Tibial nerve (tissue), 4 donors: ENCODE measurements around the gene STIL.

Experiments used
- EP300 ChIP-seq, 2 donors: sonication (generic); formaldehyde crosslinking; IDR thresholded peaks; one replicate each; pipeline ENCODE4 v1.6.1; 2017; ENCODE audit warnings: antibody characterized with exemption in 2 of 2, mild to moderate bottlenecking in 1 of 2
- POLR2A ChIP-seq, 2 donors: fragments of 450-650 bp; IDR thresholded peaks; one replicate each; pipeline ENCODE4 v1.6.1; 2017; ENCODE audit warnings: antibody characterized with exemption in 2 of 2, mild to moderate bottlenecking in 2 of 2, moderate library complexity in 2 of 2
- TF ChIP-seq, protein P1 (sequence below), 5 experiments: fragments of 200-600 bp in 3 of 5; fragments of 450-650 bp in 2 of 5; sonication (generic) in 3 of 5; IDR thresholded peaks; one replicate each; pipeline ENCODE4 v1.5.1; 2016 to 2019; ENCODE audit warnings: antibody characterized with exemption in 5 of 5, mild to moderate bottlenecking in 3 of 5, moderate library complexity in 2 of 5

GRCh38 chr1:47222476-47222875, 91.5 kb downstream of the STIL start:
- TF ChIP-seq, protein P1, sequence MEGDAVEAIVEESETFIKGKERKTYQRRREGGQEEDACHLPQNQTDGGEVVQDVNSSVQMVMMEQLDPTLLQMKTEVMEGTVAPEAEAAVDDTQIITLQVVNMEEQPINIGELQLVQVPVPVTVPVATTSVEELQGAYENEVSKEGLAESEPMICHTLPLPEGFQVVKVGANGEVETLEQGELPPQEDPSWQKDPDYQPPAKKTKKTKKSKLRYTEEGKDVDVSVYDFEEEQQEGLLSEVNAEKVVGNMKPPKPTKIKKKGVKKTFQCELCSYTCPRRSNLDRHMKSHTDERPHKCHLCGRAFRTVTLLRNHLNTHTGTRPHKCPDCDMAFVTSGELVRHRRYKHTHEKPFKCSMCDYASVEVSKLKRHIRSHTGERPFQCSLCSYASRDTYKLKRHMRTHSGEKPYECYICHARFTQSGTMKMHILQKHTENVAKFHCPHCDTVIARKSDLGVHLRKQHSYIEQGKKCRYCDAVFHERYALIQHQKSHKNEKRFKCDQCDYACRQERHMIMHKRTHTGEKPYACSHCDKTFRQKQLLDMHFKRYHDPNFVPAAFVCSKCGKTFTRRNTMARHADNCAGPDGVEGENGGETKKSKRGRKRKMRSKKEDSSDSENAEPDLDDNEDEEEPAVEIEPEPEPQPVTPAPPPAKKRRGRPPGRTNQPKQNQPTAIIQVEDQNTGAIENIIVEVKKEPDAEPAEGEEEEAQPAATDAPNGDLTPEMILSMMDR (IDR thresholded peaks at IDR 0.05): no peak
- TF ChIP-seq POLR2A (IDR thresholded peaks at IDR 0.05) (no peak), EP300 (IDR thresholded peaks at IDR 0.05) (no peak)
